OCI-LY7 (cell line): ENCODE measurements around the gene CSH1. TPM values are rescaled to one million over a fixed set of nuclear protein-coding genes. Genes with fewer than 3 reads are reported as not detected.

Source experiments
- BruUV-seq: library from RNA; stranded (reverse); fragments of 400-500 nt; replicated peaks from 2 replicates; lab custom pipeline; 2021; lab: Mats Ljungman, UMichigan
- CTCF ChIA-PET: fragments of 300-600 bp; sonication (Branson Sonifier 250); formaldehyde crosslinking; loops from one replicate; lab custom pipeline; 2022; ENCODE audit warnings: antibody characterized with exemption; ENCODE audit not compliant: unreplicated experiment; lab: Charles Lee
- POLR2A ChIA-PET: fragments of 300-600 bp; sonication (Branson Sonifier 250); formaldehyde crosslinking; loops from one replicate; lab custom pipeline; 2022; ENCODE audit warnings: antibody characterized with exemption; lab: Charles Lee
- DNase-seq: peaks from one replicate; pipeline ENCODE4 v3.0.0-alpha.2; 2015; ENCODE audit warnings: low spot score
- H2AFZ ChIP-seq: fragments of 200-600 bp; sonication (generic), shearing (Covaris generic); 2 replicates; pipeline ENCODE4 v1.6.1; 2014; ENCODE audit warnings: mild to moderate bottlenecking, antibody characterized with exemption, low read length, moderate library complexity
- H3K27ac ChIP-seq: fragments of 200-600 bp; sonication (generic); 2 replicates; pipeline ENCODE4 v1.5.1; 2014; ENCODE audit warnings: mixed run types, low read depth, mild to moderate bottlenecking, moderate library complexity, low read length, inconsistent platforms; ENCODE audit not compliant: poor library complexity, severe bottlenecking
- H3K36me3 ChIP-seq: fragments of 200-600 bp; sonication (generic); 2 replicates; pipeline ENCODE4 v1.6.1; 2014; ENCODE audit warnings: mild to moderate bottlenecking, antibody characterized with exemption, low read length, moderate library complexity, mixed read lengths; ENCODE audit not compliant: insufficient read depth
- H3K4me1 ChIP-seq: fragments of 200-600 bp; sonication (generic); 2 replicates; pipeline ENCODE4 v1.5.1; 2014; ENCODE audit warnings: mild to moderate bottlenecking, low read length; ENCODE audit not compliant: insufficient read depth, poor library complexity, severe bottlenecking
- H3K4me2 ChIP-seq: fragments of 200-600 bp; sonication (generic); 2 replicates; pipeline ENCODE4 v1.6.1; 2014; ENCODE audit warnings: mild to moderate bottlenecking, low read length
- H3K4me3 ChIP-seq: fragments of 200-600 bp; sonication (generic); 2 replicates; pipeline ENCODE4 v1.5.1; 2014; ENCODE audit warnings: mild to moderate bottlenecking, low read depth, low read length; ENCODE audit not compliant: poor library complexity, severe bottlenecking
- H3K79me2 ChIP-seq: fragments of 200-600 bp; sonication (generic); 2 replicates; pipeline ENCODE4 v1.6.1; 2016; ENCODE audit warnings: low read depth, mild to moderate bottlenecking, low read length, moderate library complexity, mixed read lengths; ENCODE audit not compliant: insufficient read depth
- H3K9me2 ChIP-seq: fragments of 200-600 bp; sonication (generic); 2 replicates; pipeline ENCODE4 v1.6.1; 2016; ENCODE audit warnings: mild to moderate bottlenecking, low read length, mixed read lengths; ENCODE audit not compliant: insufficient read depth
- H3K9me3 ChIP-seq: fragments of 200-600 bp; sonication (generic); 2 replicates; pipeline ENCODE4 v1.6.1; 2014; ENCODE audit warnings: mild to moderate bottlenecking, mixed run types, low read length, mixed read lengths
- H4K20me1 ChIP-seq: fragments of 200-600 bp; sonication (generic); 2 replicates; pipeline ENCODE4 v1.6.1; 2014; ENCODE audit warnings: mild to moderate bottlenecking, antibody characterized with exemption, low read length, moderate library complexity, mixed read lengths; ENCODE audit not compliant: insufficient read depth
- CTCF ChIP-seq: fragments of 200-600 bp; sonication (generic); conservative IDR thresholded peaks from 2 replicates; pipeline ENCODE4 v1.5.1; 2014; ENCODE audit warnings: mild to moderate bottlenecking, antibody characterized with exemption, low read length, moderate library complexity, mixed read lengths
- EZH2phosphoT487 ChIP-seq: fragments of 200-600 bp; sonication (generic); IDR thresholded peaks from 2 replicates; pipeline ENCODE4 v1.6.1; 2018; ENCODE audit warnings: low read depth, borderline replicate concordance, mild to moderate bottlenecking, mixed run types, antibody characterized with exemption, low read length, moderate library complexity, mixed read lengths
- intact Hi-C: fragments of 100-400 bp; cut with micrococcal nuclease; formaldehyde crosslinking; loops from one replicate; pipeline ENCODE4 v1.10.0; 2022; ENCODE audit not compliant: unreplicated experiment
- total RNA-seq, 2 experiments: library from RNA; depleted of rRNA in 1 of 2; stranded (reverse); fragments of >200 nt in 1 of 2; shearing (Covaris generic) in 1 of 2; gene quantifications; 2 replicates each; pipeline ENCODE4 v1.2.3, GENCODE V29; 2014 to 2022

Gene CSH1
- total RNA-seq, 2 experiments from 2014 or later = not detected

- TF ChIP-seq EZH2phosphoT487 (no peak), CTCF (no peak)
- intact Hi-C loops = no loop called here
- H3K27ac ChIP-seq = no peak overlapping the region
- no peak overlapping the region for H2AFZ ChIP-seq
- no peak for DNase-seq
- no peaks in the 10 kb centered on the region for H3K9me2 ChIP-seq
- no peaks in the 10 kb centered on the region for H3K36me3 ChIP-seq
- H3K4me1 ChIP-seq = no peaks in the 10 kb centered on the region
- ChIA-PET CTCF (no interaction called here), POLR2A (interaction anchor here (0.9 kb wide), 1 partner anchor 10 kb away, joined by 4 read pairs; no protein-coding TSS in a partner anchor)
- H3K9me3 ChIP-seq = no peaks in the 10 kb centered on the region
- no peaks in the 10 kb centered on the region for H4K20me1 ChIP-seq
- no TSS peak for BruUV-seq
- H3K4me2 ChIP-seq = no peak overlapping the region
- no peaks in the 10 kb centered on the region for H3K79me2 ChIP-seq
- H3K4me3 ChIP-seq = no peak overlapping the region
Measured at GRCh38 chr17:63855185-63855584, 41.2 kb downstream of the CSH1 start.

DNA sequence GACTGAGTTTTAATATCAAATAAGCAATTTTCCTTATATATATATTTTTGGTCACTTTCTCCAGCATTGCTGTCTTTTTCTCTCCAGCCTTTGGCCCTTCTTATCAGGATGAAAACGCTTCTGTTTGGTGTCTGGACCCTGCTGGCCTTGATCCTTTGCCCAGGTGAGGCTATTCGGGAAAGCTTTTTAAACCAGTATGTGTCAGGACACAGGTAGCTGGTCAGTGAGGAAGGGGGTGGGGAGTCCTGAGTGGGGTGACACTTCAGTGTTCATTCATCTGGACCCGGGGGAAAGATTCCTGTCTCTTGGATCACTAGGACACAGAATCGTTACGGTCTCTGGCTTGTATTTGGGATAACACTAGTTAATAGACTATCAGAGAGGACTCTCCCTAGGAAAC, 41.7 kb downstream of the CSH1 start:
- Histone ChIP-seq H3K36me3 (no peaks in the 10 kb centered on the region), H3K4me1 (no peaks in the 10 kb centered on the region), H3K4me3 (no peak overlapping the region), H4K20me1 (no peaks in the 10 kb centered on the region), H3K4me2 (no peak overlapping the region), H2AFZ (no peak overlapping the region), H3K79me2 (no peaks in the 10 kb centered on the region), H3K27ac (no peak overlapping the region), H3K9me2 (no peaks in the 10 kb centered on the region), H3K9me3 (no peaks in the 10 kb centered on the region)
- POLR2A ChIA-PET = interaction anchor here (0.9 kb wide), 1 partner anchor 11 kb away, joined by 4 read pairs; no protein-coding TSS in a partner anchor
- no TSS peak for BruUV-seq
- DNase-seq = no peak
- intact Hi-C loops = no loop called here
- TF ChIP-seq CTCF = no peak
- no peak for TF ChIP-seq EZH2phosphoT487
- CTCF ChIA-PET = no interaction called here

DNA sequence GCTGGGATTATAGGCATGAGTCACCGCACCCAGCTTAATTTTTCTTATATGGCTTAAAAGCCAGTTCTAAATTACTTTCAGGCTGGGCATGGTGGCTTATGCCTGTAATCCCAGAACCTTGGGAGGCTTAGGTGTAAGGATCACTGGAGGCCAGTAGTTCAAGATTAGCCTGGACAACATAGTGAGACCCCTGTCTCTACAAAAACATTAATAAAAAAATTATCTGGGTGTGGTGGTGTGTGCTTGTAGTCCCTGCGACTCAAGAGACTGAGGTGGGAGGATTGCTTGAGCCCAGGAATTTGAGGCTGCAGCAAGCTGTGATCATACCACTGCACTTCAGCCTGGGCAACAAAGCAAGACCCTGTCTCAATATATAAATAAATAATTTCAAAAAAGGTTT, 43.1 kb downstream of the CSH1 start:
- H3K79me2 ChIP-seq = no peaks in the 10 kb centered on the region
- TF ChIP-seq EZH2phosphoT487 (no peak), CTCF (no peak)
- intact Hi-C loops = no loop called here
- no peak overlapping the region for H3K4me2 ChIP-seq
- no peaks in the 10 kb centered on the region; the same call in 1 of the 2 replicates for H3K9me3 ChIP-seq
- no TSS peak for BruUV-seq
- H2AFZ ChIP-seq = no peak overlapping the region
- ChIA-PET CTCF (no interaction called here), POLR2A (no interaction called here)
- no peaks in the 10 kb centered on the region for H3K36me3 ChIP-seq
- no peak for DNase-seq
- no peaks in the 10 kb centered on the region for H3K9me2 ChIP-seq
- H3K27ac ChIP-seq = no peak overlapping the region
- H4K20me1 ChIP-seq = no peaks in the 10 kb centered on the region
- no peak overlapping the region for H3K4me3 ChIP-seq
- peaks cover 6% of the 10 kb centered on the region for H3K4me1 ChIP-seq
